MM.1S (cell line): ENCODE measurements around the gene TPX2.

Experiments
- EZH2 ChIP-seq: fragments of 300-600 bp; sonication (generic); optimal IDR thresholded peaks from 2 replicates; pipeline ENCODE3; 2017; ENCODE audit warnings: low read depth, mild to moderate bottlenecking, antibody characterized with exemption, low read length, mixed read lengths
- EZH2phosphoT487 ChIP-seq: fragments of 300-600 bp; sonication (generic); IDR thresholded peaks from 2 replicates; pipeline ENCODE4 v1.6.1; 2018; ENCODE audit warnings: antibody characterized with exemption, low read length
- TF ChIP-seq, protein P1 (sequence below): fragments of 300-600 bp; sonication (generic); IDR thresholded peaks from 2 replicates; pipeline ENCODE4 v1.5.1; 2016; ENCODE audit warnings: antibody characterized with exemption, low read length, mixed read lengths

DNA sequence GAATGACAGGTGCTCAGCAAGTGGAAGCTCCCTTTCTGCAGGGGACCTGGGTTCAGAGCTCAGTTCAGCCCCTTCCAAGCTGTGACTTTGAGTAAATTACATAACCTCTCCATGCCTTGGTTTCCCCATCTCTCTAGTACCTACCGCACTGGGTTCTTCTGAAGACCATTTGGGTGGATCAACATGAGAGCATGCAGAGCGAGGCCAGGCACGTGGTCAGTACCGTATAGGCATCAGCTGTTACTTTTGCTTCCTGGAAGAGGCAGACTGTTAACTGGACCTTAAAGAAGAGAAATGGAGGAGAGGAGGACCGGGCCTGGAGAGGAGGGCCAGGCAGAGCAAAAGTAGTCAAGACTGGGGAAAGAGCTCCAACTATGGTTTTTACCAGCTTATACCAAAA, 78.4 kb downstream of the TPX2 start:
- no peak for TF ChIP-seq EZH2
- TF ChIP-seq, protein P1, sequence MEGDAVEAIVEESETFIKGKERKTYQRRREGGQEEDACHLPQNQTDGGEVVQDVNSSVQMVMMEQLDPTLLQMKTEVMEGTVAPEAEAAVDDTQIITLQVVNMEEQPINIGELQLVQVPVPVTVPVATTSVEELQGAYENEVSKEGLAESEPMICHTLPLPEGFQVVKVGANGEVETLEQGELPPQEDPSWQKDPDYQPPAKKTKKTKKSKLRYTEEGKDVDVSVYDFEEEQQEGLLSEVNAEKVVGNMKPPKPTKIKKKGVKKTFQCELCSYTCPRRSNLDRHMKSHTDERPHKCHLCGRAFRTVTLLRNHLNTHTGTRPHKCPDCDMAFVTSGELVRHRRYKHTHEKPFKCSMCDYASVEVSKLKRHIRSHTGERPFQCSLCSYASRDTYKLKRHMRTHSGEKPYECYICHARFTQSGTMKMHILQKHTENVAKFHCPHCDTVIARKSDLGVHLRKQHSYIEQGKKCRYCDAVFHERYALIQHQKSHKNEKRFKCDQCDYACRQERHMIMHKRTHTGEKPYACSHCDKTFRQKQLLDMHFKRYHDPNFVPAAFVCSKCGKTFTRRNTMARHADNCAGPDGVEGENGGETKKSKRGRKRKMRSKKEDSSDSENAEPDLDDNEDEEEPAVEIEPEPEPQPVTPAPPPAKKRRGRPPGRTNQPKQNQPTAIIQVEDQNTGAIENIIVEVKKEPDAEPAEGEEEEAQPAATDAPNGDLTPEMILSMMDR: no peak
- TF ChIP-seq EZH2phosphoT487: no peak
